Activated B cell treated with CpG ODN at 0.5 μM for 24 hours (primary cell): ENCODE data around the gene EVI5L. TPM values are rescaled to one million over a fixed set of nuclear protein-coding genes. Genes with fewer than 3 reads are reported as not detected.

Source experiments
- ATAC-seq: fragments of 200-7000 bp; cut with Tn5 transposase; one replicate; pipeline ENCODE4 v1.10.0; 2021; ENCODE audit warnings: low read depth, mild to moderate bottlenecking, moderate library complexity
- CTCF ChIA-PET: fragments of 350-600 bp; sonication (Branson Sonifier 250); formaldehyde crosslinking; loops from one replicate; lab custom pipeline; 2021; ENCODE audit warnings: antibody characterized with exemption; lab: Charles Lee
- POLR2A ChIA-PET: fragments of 350-600 bp; sonication (Branson Sonifier 250); formaldehyde crosslinking; loops from one replicate; lab custom pipeline; 2021; ENCODE audit warnings: antibody characterized with exemption; lab: Charles Lee
- DNase-seq: peaks from one replicate; pipeline ENCODE4 v3.0.0; 2022
- H3K27ac Mint-ChIP-seq: one replicate; pipeline ENCODE4 v1.8.0; 2020; ENCODE audit warnings: mixed read lengths
- H3K27me3 Mint-ChIP-seq: one replicate; pipeline ENCODE4 v1.8.0; 2021; ENCODE audit warnings: mixed read lengths
- H3K36me3 Mint-ChIP-seq: one replicate; pipeline ENCODE4 v1.8.0; 2021; ENCODE audit warnings: low read depth, mixed read lengths
- H3K4me1 Mint-ChIP-seq: one replicate; pipeline ENCODE4 v1.8.0; 2021; ENCODE audit warnings: mixed read lengths
- H3K4me3 Mint-ChIP-seq: one replicate; pipeline ENCODE4 v1.8.0; 2020; ENCODE audit warnings: mild to moderate bottlenecking, mixed read lengths
- H3K9me3 Mint-ChIP-seq: one replicate; pipeline ENCODE4 v1.8.0; 2020; ENCODE audit warnings: mixed read lengths
- CTCF ChIP-seq: fragments of 200-600 bp; IDR thresholded peaks from one replicate; pipeline ENCODE4 v1.8.0; 2022; ENCODE audit warnings: antibody characterized with exemption, mild to moderate bottlenecking
- intact Hi-C: fragments of 100-400 bp; cut with micrococcal nuclease; formaldehyde crosslinking; loops from one replicate; pipeline ENCODE4 v1.15.1; 2024
- total RNA-seq: library from RNA; stranded (reverse); gene quantifications from 2 replicates; pipeline ENCODE4 v1.2.3, GENCODE V29; 2022

Gene EVI5L
- total RNA-seq, 1 donor from 2014 or later = 12.8 TPM

GRCh38 chr19:7872306-7873204, 42.5 kb downstream of the EVI5L start:
- ChIA-PET POLR2A (interaction anchor here (0.6 kb wide), 1 partner anchor 380 kb away, joined by 3 read pairs; no protein-coding TSS in a partner anchor), CTCF (no interaction called here)
- no peak for TF ChIP-seq CTCF
- H3K27ac Mint-ChIP-seq = no peak overlapping the region
- no peak for ATAC-seq
- H3K4me1 Mint-ChIP-seq = peaks cover 37% of the 10 kb centered on the region
- no peak for DNase-seq
- H3K27me3 Mint-ChIP-seq = peaks cover 24% of the 10 kb centered on the region
- intact Hi-C loops = no loop called here
- no peak overlapping the region for H3K4me3 Mint-ChIP-seq
- H3K36me3 Mint-ChIP-seq = no peaks in the 10 kb centered on the region
- peaks cover 3% of the 10 kb centered on the region for H3K9me3 Mint-ChIP-seq

- peak overlapping the region; percentile 58 for H3K4me3 Mint-ChIP-seq
- peaks cover 3% of the 10 kb centered on the region for H3K9me3 Mint-ChIP-seq
- H3K36me3 Mint-ChIP-seq = no peaks in the 10 kb centered on the region
- ChIA-PET POLR2A (no interaction called here), CTCF (no interaction called here)
- intact Hi-C loops = no loop called here
- H3K4me1 Mint-ChIP-seq = peaks cover 33% of the 10 kb centered on the region
- DNase-seq (no peak), ATAC-seq (no peak)
- TF ChIP-seq CTCF = no peak
- H3K27me3 Mint-ChIP-seq = peaks cover 24% of the 10 kb centered on the region
- H3K27ac Mint-ChIP-seq = no peak overlapping the region
Measured at GRCh38 chr19:7873304-7874075, 43.5 kb downstream of the EVI5L start.

- ATAC-seq (no peak), DNase-seq (no peak)
- Mint-ChIP-seq H3K4me1 (peaks cover 29% of the 10 kb centered on the region), H3K27ac (no peak within 1 kb of the TSS), H3K27me3 (peaks cover 24% of the 10 kb centered on the region), H3K4me3 (peak within 1 kb of the TSS; percentile 58), H3K9me3 (peaks cover 3% of the 10 kb centered on the region), H3K36me3 (no peaks in the 10 kb centered on the region)
- POLR2A ChIA-PET = interaction anchor here (0.6 kb wide), 1 partner anchor 46 kb away, joined by 3 read pairs; the partner anchor contains the start of gene SNAPC2
- CTCF ChIA-PET = no interaction called here
- no peak for TF ChIP-seq CTCF
- intact Hi-C loops = no loop called here
Measured at GRCh38 chr19:7874076-7874896, 44.3 kb downstream of the EVI5L start, which contains the start of gene PRR36. PRR36 (minus strand) TSS chr19:7874390; CDS start chr19:7873689, 701 bp downstream.

- Mint-ChIP-seq H3K4me1 (peaks cover 28% of the 10 kb centered on the region), H3K36me3 (no peaks in the 10 kb centered on the region), H3K27me3 (peaks cover 24% of the 10 kb centered on the region), H3K4me3 (no peak overlapping the region), H3K9me3 (peaks cover 3% of the 10 kb centered on the region), H3K27ac (no peak overlapping the region)
- intact Hi-C loops = no loop called here
- TF ChIP-seq CTCF = no peak
- POLR2A ChIA-PET = interaction anchor here (0.6 to 0.7 kb wide), 3 partner anchors 12 to 219 kb away, joined by 3 to 6 read pairs (median 5); partner anchors contain the start of gene SNAPC2
- DNase-seq (no peak), ATAC-seq (no peak)
- CTCF ChIA-PET = no interaction called here
Measured at GRCh38 chr19:7874897-7875273, 44.9 kb downstream of the EVI5L start.
